ENCODE data around the gene SMYD1.

The SMYD1 gene

GRCh38 chr2:88115825-88116518 is 48.3 kb downstream of the SMYD1 start:
- Mint-ChIP-seq H3K27ac (no peak overlapping the region), H3K4me3 (no peak overlapping the region), H3K36me3 (ENCODE audit: low read depth) (no peaks in the 10 kb centered on the region), H3K4me1 (ENCODE audit: low read depth) (no peaks in the 10 kb centered on the region), H3K9me3 (no peaks in the 10 kb centered on the region), H3K27me3 (peaks cover 2% of the 10 kb centered on the region)
- no peak for DNase-seq

GRCh38 chr2:88116669-88117432 is 49.2 kb downstream of the SMYD1 start:
- peaks cover 3% of the 10 kb centered on the region for H3K27me3 Mint-ChIP-seq
- H3K27ac Mint-ChIP-seq = no peak overlapping the region
- no peak for DNase-seq
- H3K9me3 Mint-ChIP-seq = no peaks in the 10 kb centered on the region
- H3K36me3 Mint-ChIP-seq (ENCODE audit: low read depth) = no peaks in the 10 kb centered on the region
- H3K4me1 Mint-ChIP-seq (ENCODE audit: low read depth) = no peaks in the 10 kb centered on the region
- no peak overlapping the region for H3K4me3 Mint-ChIP-seq

GRCh38 chr2:88117973-88118372 is 50.3 kb downstream of the SMYD1 start:
- Mint-ChIP-seq H3K27me3 (peaks cover 3% of the 10 kb centered on the region), H3K4me3 (no peak overlapping the region), H3K36me3 (ENCODE audit: low read depth) (no peaks in the 10 kb centered on the region), H3K9me3 (no peaks in the 10 kb centered on the region), H3K4me1 (ENCODE audit: low read depth) (no peaks in the 10 kb centered on the region), H3K27ac (no peak overlapping the region)
- no peak for DNase-seq

GRCh38 chr2:88121678-88122077 is 54.1 kb downstream of the SMYD1 start:
- Mint-ChIP-seq H3K9me3 (no peaks in the 10 kb centered on the region), H3K27me3 (peaks cover 7% of the 10 kb centered on the region), H3K4me3 (no peak overlapping the region), H3K36me3 (ENCODE audit: low read depth) (no peaks in the 10 kb centered on the region), H3K27ac (no peak overlapping the region), H3K4me1 (ENCODE audit: low read depth) (no peaks in the 10 kb centered on the region)
- no peak for DNase-seq

- Mint-ChIP-seq H3K36me3 (ENCODE audit: low read depth) (no peaks in the 10 kb centered on the region), H3K4me3 (no peak overlapping the region), H3K4me1 (ENCODE audit: low read depth) (no peaks in the 10 kb centered on the region), H3K9me3 (no peaks in the 10 kb centered on the region), H3K27ac (no peak overlapping the region), H3K27me3 (peaks cover 7% of the 10 kb centered on the region)
- DNase-seq = no peak
Observed at GRCh38 chr2:88122141-88122884, 54.7 kb downstream of the SMYD1 start.

- no peak overlapping the region for H3K27ac Mint-ChIP-seq
- H3K36me3 Mint-ChIP-seq (ENCODE audit: low read depth) = no peaks in the 10 kb centered on the region
- peaks cover 7% of the 10 kb centered on the region for H3K27me3 Mint-ChIP-seq
- H3K4me3 Mint-ChIP-seq = no peak overlapping the region
- H3K4me1 Mint-ChIP-seq (ENCODE audit: low read depth) = no peaks in the 10 kb centered on the region
- no peaks in the 10 kb centered on the region for H3K9me3 Mint-ChIP-seq
- DNase-seq = no peak
Observed at GRCh38 chr2:88123164-88123974, 55.7 kb downstream of the SMYD1 start.

GRCh38 chr2:88123975-88124917 is 56.6 kb downstream of the SMYD1 start:
- H3K27ac Mint-ChIP-seq = no peak overlapping the region
- no peaks in the 10 kb centered on the region for H3K36me3 Mint-ChIP-seq (ENCODE audit: low read depth)
- no peaks in the 10 kb centered on the region for H3K4me1 Mint-ChIP-seq (ENCODE audit: low read depth)
- DNase-seq = no peak
- H3K9me3 Mint-ChIP-seq = no peaks in the 10 kb centered on the region
- no peak overlapping the region for H3K4me3 Mint-ChIP-seq
- H3K27me3 Mint-ChIP-seq = peaks cover 8% of the 10 kb centered on the region

GRCh38 chr2:88125344-88125923 is 57.8 kb downstream of the SMYD1 start:
- no peaks in the 10 kb centered on the region for H3K9me3 Mint-ChIP-seq
- H3K27ac Mint-ChIP-seq = no peak overlapping the region
- H3K4me3 Mint-ChIP-seq = no peak overlapping the region
- H3K4me1 Mint-ChIP-seq (ENCODE audit: low read depth) = no peaks in the 10 kb centered on the region
- peaks cover 10% of the 10 kb centered on the region for H3K27me3 Mint-ChIP-seq
- no peaks in the 10 kb centered on the region for H3K36me3 Mint-ChIP-seq (ENCODE audit: low read depth)
- DNase-seq = no peak

GRCh38 chr2:88125924-88126771 is 58.5 kb downstream of the SMYD1 start:
- no peak overlapping the region for H3K27ac Mint-ChIP-seq

GRCh38 chr2:88126772-88127637 is 59.4 kb downstream of the SMYD1 start:
- Mint-ChIP-seq H3K27ac (no peak overlapping the region), H3K36me3 (ENCODE audit: low read depth) (no peaks in the 10 kb centered on the region), H3K27me3 (peaks cover 6% of the 10 kb centered on the region), H3K9me3 (no peaks in the 10 kb centered on the region), H3K4me1 (ENCODE audit: low read depth) (no peaks in the 10 kb centered on the region), H3K4me3 (no peak overlapping the region)
- DNase-seq = no peak

More at GRCh38 chr2:88125924-88126771, 58.5 kb downstream of the SMYD1 start:
- peaks cover 6% of the 10 kb centered on the region for H3K27me3 Mint-ChIP-seq
- no peaks in the 10 kb centered on the region for H3K4me1 Mint-ChIP-seq (ENCODE audit: low read depth)
- no peak for DNase-seq
- no peak overlapping the region for H3K4me3 Mint-ChIP-seq
- no peaks in the 10 kb centered on the region for H3K9me3 Mint-ChIP-seq
- H3K36me3 Mint-ChIP-seq (ENCODE audit: low read depth) = no peaks in the 10 kb centered on the region

GRCh38 chr2:88127638-88127887 is 59.9 kb downstream of the SMYD1 start:
- no peak overlapping the region for H3K27ac Mint-ChIP-seq
- H3K4me1 Mint-ChIP-seq (ENCODE audit: low read depth) = no peaks in the 10 kb centered on the region
- no peaks in the 10 kb centered on the region for H3K9me3 Mint-ChIP-seq
- DNase-seq = no peak
- no peaks in the 10 kb centered on the region for H3K36me3 Mint-ChIP-seq (ENCODE audit: low read depth)
- H3K27me3 Mint-ChIP-seq = peaks cover 6% of the 10 kb centered on the region
- no peak overlapping the region for H3K4me3 Mint-ChIP-seq

Measured in activated T-cell treated with anti-CD3 and anti-CD28 coated beads, Interleukin-2, amount 50 U/mL, for 24 hours (primary cell).